OCI-LY1 (cell line): ENCODE measurements around the gene ABCB9.
"Not testable (repeated sequence)": the region's sequence is repeated elsewhere in the genome, so short reads cannot be mapped to it uniquely, and the experiment has no call there.

Experiments
- H2AFZ ChIP-seq: fragments of 200-600 bp; sonication (generic), shearing (Covaris generic); 2 replicates; pipeline ENCODE4 v1.6.0; 2014; ENCODE audit warnings: antibody characterized with exemption, mild to moderate bottlenecking, low read length
- H3F3A ChIP-seq: fragments of 200-600 bp; sonication (generic), shearing (Covaris generic); 2 replicates; pipeline ENCODE4 v1.6.0; 2014; ENCODE audit warnings: mild to moderate bottlenecking, antibody characterized with exemption, low read length, moderate library complexity; ENCODE audit not compliant: insufficient read depth
- H3K27ac ChIP-seq: fragments of 200-600 bp; sonication (generic); 2 replicates; pipeline ENCODE4 v1.5.1; 2014; ENCODE audit warnings: low read length, mixed run types, mild to moderate bottlenecking, low read depth; ENCODE audit not compliant: poor library complexity, severe bottlenecking
- H3K27me3 ChIP-seq: fragments of 200-600 bp; sonication (generic); 2 replicates; pipeline ENCODE4 v1.6.0; 2014; ENCODE audit warnings: antibody characterized with exemption, mild to moderate bottlenecking, low read length, moderate library complexity; ENCODE audit not compliant: insufficient read depth
- H3K36me3 ChIP-seq: fragments of 200-600 bp; sonication (generic); 2 replicates; pipeline ENCODE4 v1.6.1; 2014; ENCODE audit warnings: mild to moderate bottlenecking, antibody characterized with exemption, low read length, moderate library complexity, mixed read lengths; ENCODE audit not compliant: insufficient read depth
- H3K4me1 ChIP-seq: fragments of 200-600 bp; sonication (generic); 2 replicates; pipeline ENCODE4 v1.5.1; 2014; ENCODE audit warnings: mild to moderate bottlenecking, low read length, moderate library complexity; ENCODE audit not compliant: insufficient read depth, severe bottlenecking
- H3K4me2 ChIP-seq: fragments of 200-600 bp; sonication (generic), shearing (Covaris generic); 2 replicates; pipeline ENCODE4 v1.6.1; 2014; ENCODE audit warnings: low read length
- H3K4me3 ChIP-seq: fragments of 200-600 bp; sonication (generic); 2 replicates; pipeline ENCODE4 v1.5.1; 2014; ENCODE audit warnings: low read length, low read depth, mild to moderate bottlenecking, mixed read lengths; ENCODE audit not compliant: poor library complexity, severe bottlenecking
- H3K79me2 ChIP-seq: fragments of 200-600 bp; shearing (Covaris generic); 2 replicates; pipeline ENCODE4 v1.6.1; 2016; ENCODE audit warnings: mixed run types, low read length, mixed read lengths; ENCODE audit not compliant: insufficient read depth
- H3K9ac ChIP-seq: fragments of 200-600 bp; sonication (generic), shearing (Covaris generic); 2 replicates; pipeline ENCODE4 v1.6.1; 2014; ENCODE audit warnings: mild to moderate bottlenecking, low read length, mixed read lengths
- H3K9me2 ChIP-seq: fragments of 200-600 bp; sonication (generic), shearing (Covaris generic); 2 replicates; pipeline ENCODE4 v1.6.1; 2014; ENCODE audit warnings: low read depth, mild to moderate bottlenecking, low read length, mixed read lengths
- H3K9me3 ChIP-seq: fragments of 200-600 bp; shearing (Covaris generic); 2 replicates; pipeline ENCODE4 v1.6.1; 2014; ENCODE audit warnings: low read length, mixed read lengths
- H4K20me1 ChIP-seq: fragments of 200-600 bp; sonication (generic), shearing (Covaris generic); 2 replicates; pipeline ENCODE4 v1.6.0; 2016; ENCODE audit warnings: mild to moderate bottlenecking, low read length; ENCODE audit not compliant: insufficient read depth
- CTCF ChIP-seq: fragments of 200-600 bp; sonication (generic), shearing (Covaris generic); IDR thresholded peaks from 2 replicates; pipeline ENCODE4 v1.5.1; 2017; ENCODE audit warnings: mild to moderate bottlenecking, antibody characterized with exemption, low read length, moderate library complexity, mixed read lengths
- EZH2 ChIP-seq: fragments of 200-600 bp; sonication (generic), shearing (Covaris generic); IDR thresholded peaks from 2 replicates; pipeline ENCODE4 v1.8.0; 2017; ENCODE audit warnings: borderline replicate concordance, mixed run types, mild to moderate bottlenecking, antibody characterized with exemption, low read length, moderate library complexity, mixed read lengths

The ABCB9 gene

GRCh38 chr12:122944605-122945592, 21.4 kb downstream of the ABCB9 start:
- H3K27ac ChIP-seq: no peak overlapping the region
- no peaks in the 10 kb centered on the region for H3F3A ChIP-seq
- no peaks in the 10 kb centered on the region for H3K36me3 ChIP-seq
- no peak overlapping the region for H3K4me2 ChIP-seq
- H3K4me3 ChIP-seq: no peak overlapping the region
- no peak for TF ChIP-seq EZH2
- no peak for TF ChIP-seq CTCF
- no peak overlapping the region for H3K9ac ChIP-seq
- H4K20me1 ChIP-seq: no peaks in the 10 kb centered on the region
- no peaks in the 10 kb centered on the region for H3K4me1 ChIP-seq
- H3K9me3 ChIP-seq: no peaks in the 10 kb centered on the region
- H3K27me3 ChIP-seq: no peaks in the 10 kb centered on the region; the same call in 1 of the 2 replicates
- no peaks in the 10 kb centered on the region for H3K79me2 ChIP-seq
- H3K9me2 ChIP-seq: no peaks in the 10 kb centered on the region
- H2AFZ ChIP-seq: no peak overlapping the region

- Histone ChIP-seq H3K79me2 (no peaks in the 10 kb centered on the region), H3K27me3 (no peaks in the 10 kb centered on the region; the same call in 1 of the 2 replicates), H3K9ac (no peak overlapping the region), H3K27ac (no peak overlapping the region), H3K4me3 (no peak overlapping the region), H3K4me1 (no peaks in the 10 kb centered on the region), H3K9me2 (no peaks in the 10 kb centered on the region), H3K36me3 (no peaks in the 10 kb centered on the region), H3K4me2 (no peak overlapping the region), H3K9me3 (no peaks in the 10 kb centered on the region), H3F3A (no peaks in the 10 kb centered on the region), H2AFZ (no peak overlapping the region), H4K20me1 (no peaks in the 10 kb centered on the region)
- no peak for TF ChIP-seq CTCF
- TF ChIP-seq EZH2: no peak
Observed at GRCh38 chr12:122943196-122943595, 23.1 kb downstream of the ABCB9 start.

GRCh38 chr12:122942637-122943036, 23.6 kb downstream of the ABCB9 start:
- Histone ChIP-seq H3K9me3 (no peaks in the 10 kb centered on the region), H3K36me3 (no peaks in the 10 kb centered on the region), H3K4me2 (no peak overlapping the region), H3K79me2 (no peaks in the 10 kb centered on the region), H3F3A (no peaks in the 10 kb centered on the region), H3K27ac (no peak overlapping the region), H3K4me3 (no peak overlapping the region), H3K4me1 (no peaks in the 10 kb centered on the region), H3K9me2 (no peaks in the 10 kb centered on the region), H3K9ac (no peak overlapping the region), H3K27me3 (no peaks in the 10 kb centered on the region; the same call in 1 of the 2 replicates), H4K20me1 (no peaks in the 10 kb centered on the region), H2AFZ (no peak overlapping the region)
- no peak for TF ChIP-seq CTCF
- TF ChIP-seq EZH2: no peak

GRCh38 chr12:122941351-122941750, 24.9 kb downstream of the ABCB9 start:
- not testable (repeated sequence) for H3K36me3 ChIP-seq, H4K20me1 ChIP-seq, H3K9me2 ChIP-seq, H3K4me1 ChIP-seq, H3K4me3 ChIP-seq, H3F3A ChIP-seq, H3K79me2 ChIP-seq, H3K9me3 ChIP-seq, H3K4me2 ChIP-seq, H2AFZ ChIP-seq, H3K27me3 ChIP-seq, H3K9ac ChIP-seq, H3K27ac ChIP-seq
